GM23338 (cell line): Measurements from ENCODE around the gene PRPF40B. TPM values are rescaled to one million over a fixed set of nuclear protein-coding genes. Genes with fewer than 3 reads are reported as not detected.

Experiments used
- ATAC-seq: fragments of 200-7000 bp; cut with Tn5 transposase; 3 replicates; pipeline ENCODE4 v1.9.1; 2020
- DNase-seq: peaks from one replicate; pipeline ENCODE4 v3.0.0-alpha.2; 2015; ENCODE audit warnings: low spot score
- H2AFZ ChIP-seq: fragments of 200-600 bp; sonication (generic); 2 replicates; pipeline ENCODE4 v1.8.0; 2016; ENCODE audit warnings: antibody characterized with exemption, mild to moderate bottlenecking, moderate library complexity
- H3F3A ChIP-seq: fragments of 200-600 bp; sonication (generic); replicated peaks from 2 replicates; pipeline ENCODE4 v1.8.0; 2017; ENCODE audit warnings: antibody characterized with exemption, mixed run types, low read depth
- H3K27ac ChIP-seq: fragments of 200-600 bp; sonication (generic); 2 replicates; pipeline ENCODE4 v1.6.1; 2016; ENCODE audit warnings: low read depth
- H3K27me3 ChIP-seq: fragments of 200-600 bp; sonication (generic); 2 replicates; pipeline ENCODE4 v1.8.0; 2016; ENCODE audit warnings: mild to moderate bottlenecking, mixed run types, moderate library complexity; ENCODE audit not compliant: insufficient read depth
- H3K36me3 ChIP-seq: fragments of 200-600 bp; sonication (generic); 2 replicates; pipeline ENCODE4 v1.8.0; 2016; ENCODE audit warnings: mild to moderate bottlenecking; ENCODE audit not compliant: insufficient read depth
- H3K4me1 ChIP-seq: fragments of 200-600 bp; sonication (generic); 2 replicates; pipeline ENCODE4 v1.8.0; 2016; ENCODE audit warnings: mild to moderate bottlenecking, moderate library complexity; ENCODE audit not compliant: insufficient read depth
- H3K4me2 ChIP-seq: fragments of 200-600 bp; sonication (generic); 2 replicates; pipeline ENCODE4 v1.7.1; 2017; ENCODE audit warnings: mixed run types
- H3K4me3 ChIP-seq: fragments of 200-600 bp; sonication (generic); 2 replicates; pipeline ENCODE4 v1.6.1; 2016; ENCODE audit warnings: mixed run types
- H3K79me2 ChIP-seq: fragments of 200-600 bp; sonication (generic); replicated peaks from 2 replicates; pipeline ENCODE4 v1.8.0; 2017; ENCODE audit warnings: mild to moderate bottlenecking; ENCODE audit not compliant: insufficient read depth
- H3K9me2 ChIP-seq: fragments of 200-600 bp; sonication (generic); 2 replicates; pipeline ENCODE4 v1.8.0; 2017; ENCODE audit not compliant: insufficient read depth
- H4K20me1 ChIP-seq: fragments of 200-600 bp; sonication (generic); replicated peaks from 2 replicates; pipeline ENCODE4 v1.8.0; 2017; ENCODE audit warnings: mild to moderate bottlenecking; ENCODE audit not compliant: insufficient read depth
- H3K27ac Mint-ChIP-seq: 2 replicates; pipeline ENCODE4 v1.8.0; 2020; ENCODE audit warnings: inconsistent platforms, mild to moderate bottlenecking, moderate library complexity, mixed read lengths
- H3K27me3 Mint-ChIP-seq: 3 replicates; pipeline ENCODE4 v1.8.0; 2022; ENCODE audit warnings: low read depth, mild to moderate bottlenecking, moderate library complexity, mixed read lengths, inconsistent platforms; ENCODE audit not compliant: insufficient read depth, poor library complexity
- H3K36me3 Mint-ChIP-seq: 3 replicates; pipeline ENCODE4 v1.8.0; 2021; ENCODE audit warnings: low read depth, mild to moderate bottlenecking, inconsistent platforms, moderate library complexity, mixed read lengths
- H3K4me1 Mint-ChIP-seq: 3 replicates; pipeline ENCODE4 v1.8.0; 2020; ENCODE audit warnings: mild to moderate bottlenecking, inconsistent platforms, mixed read lengths
- H3K4me3 Mint-ChIP-seq: 3 replicates; pipeline ENCODE4 v1.8.0; 2021; ENCODE audit warnings: moderate library complexity, mild to moderate bottlenecking, inconsistent platforms, mixed read lengths
- H3K9me3 Mint-ChIP-seq: 3 replicates; pipeline ENCODE4 v1.8.0; 2020; ENCODE audit warnings: moderate library complexity, mild to moderate bottlenecking, inconsistent platforms, mixed read lengths
- NANOG ChIP-seq: IDR thresholded peaks from 2 replicates; pipeline ENCODE4 v1.6.1; 2016; ENCODE audit warnings: antibody characterized with exemption, borderline replicate concordance
- POLR2AphosphoS5 ChIP-seq: IDR thresholded peaks from 2 replicates; pipeline ENCODE4 v1.6.1; 2016; ENCODE audit warnings: antibody characterized with exemption, low read depth
- STAT1 ChIP-seq: IDR thresholded peaks from one replicate; pipeline ENCODE4 v1.6.1; 2016; ENCODE audit warnings: antibody characterized with exemption; ENCODE audit not compliant: unreplicated experiment
- polyA plus RNA-seq: library from polyadenylated mRNA; unstranded; fragments of >200 nt; fragmentation: Nextera tagmentation; extraction: Ambion mirVana; gene quantifications from 2 replicates; pipeline ENCODE4 v1.2.1, GENCODE V29; 2016
- total RNA-seq: library from RNA; depleted of rRNA; stranded (reverse); fragments of >200 nt; shearing (Covaris generic); gene quantifications from 2 replicates; pipeline ENCODE4 v1.2.3, GENCODE V29; 2014
- TF ChIP-seq, protein P1 (sequence below): IDR thresholded peaks from 2 replicates; pipeline ENCODE4 v1.6.1; 2016; ENCODE audit warnings: antibody characterized with exemption
- TF ChIP-seq, protein P2 (sequence below): fragments of 250-450 bp; sonication (Bioruptor Pico); IDR thresholded peaks from 2 replicates; pipeline ENCODE4 v1.5.0; 2020; ENCODE audit warnings: mild to moderate bottlenecking, moderate library complexity

Gene PRPF40B
- total and polyA plus RNA-seq, 2 experiments from 2014 or later: 17.9 to 19.0 TPM

DNA sequence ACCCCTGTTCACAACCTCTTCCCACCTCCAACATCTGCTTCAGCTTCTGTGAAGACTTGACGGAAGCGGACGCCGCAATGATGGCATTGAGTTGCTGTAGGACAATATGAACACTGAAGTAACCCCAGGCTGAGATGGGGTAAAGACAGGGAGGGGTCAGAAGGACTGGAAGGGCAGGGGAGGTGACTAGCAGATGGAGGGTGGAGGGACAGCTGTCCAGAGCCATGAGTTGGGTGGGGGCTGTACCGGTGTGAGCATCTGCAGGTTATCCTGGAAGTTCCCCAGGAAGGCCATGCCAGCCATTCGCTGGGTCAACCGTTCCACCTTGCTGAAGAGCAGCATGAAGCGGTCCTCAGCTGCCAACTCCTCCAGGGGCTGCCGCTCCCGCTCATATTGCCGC is 26.1 kb downstream of the PRPF40B start:
- H3K4me3 ChIP-seq: no peak overlapping the region
- peaks cover 13% of the 10 kb centered on the region for H3K36me3 ChIP-seq
- no peaks in the 10 kb centered on the region for H3F3A ChIP-seq
- no peak overlapping the region for H3K27ac Mint-ChIP-seq
- DNase-seq: no peak
- no peaks in the 10 kb centered on the region for H3K9me3 Mint-ChIP-seq
- H2AFZ ChIP-seq: no peak overlapping the region
- no peaks in the 10 kb centered on the region for H3K79me2 ChIP-seq
- no peaks in the 10 kb centered on the region for H3K4me1 ChIP-seq
- ATAC-seq: no peak
- H3K4me1 Mint-ChIP-seq: peaks cover 21% of the 10 kb centered on the region
- no peaks in the 10 kb centered on the region for H3K27me3 ChIP-seq
- no peak overlapping the region for H3K4me2 ChIP-seq
- H3K9me2 ChIP-seq: no peaks in the 10 kb centered on the region
- no peak overlapping the region for H3K4me3 Mint-ChIP-seq
- no peak overlapping the region for H3K27ac ChIP-seq
- peaks cover 74% of the 10 kb centered on the region for H3K36me3 Mint-ChIP-seq
- peaks cover 7% of the 10 kb centered on the region; the same call in 1 of the 2 replicates for H4K20me1 ChIP-seq
- H3K27me3 Mint-ChIP-seq: peaks cover 21% of the 10 kb centered on the region
- TF ChIP-seq, protein P1, sequence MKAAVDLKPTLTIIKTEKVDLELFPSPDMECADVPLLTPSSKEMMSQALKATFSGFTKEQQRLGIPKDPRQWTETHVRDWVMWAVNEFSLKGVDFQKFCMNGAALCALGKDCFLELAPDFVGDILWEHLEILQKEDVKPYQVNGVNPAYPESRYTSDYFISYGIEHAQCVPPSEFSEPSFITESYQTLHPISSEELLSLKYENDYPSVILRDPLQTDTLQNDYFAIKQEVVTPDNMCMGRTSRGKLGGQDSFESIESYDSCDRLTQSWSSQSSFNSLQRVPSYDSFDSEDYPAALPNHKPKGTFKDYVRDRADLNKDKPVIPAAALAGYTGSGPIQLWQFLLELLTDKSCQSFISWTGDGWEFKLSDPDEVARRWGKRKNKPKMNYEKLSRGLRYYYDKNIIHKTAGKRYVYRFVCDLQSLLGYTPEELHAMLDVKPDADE: no peak
- TF ChIP-seq NANOG: no peak
- no peak for TF ChIP-seq POLR2AphosphoS5
- no peak for TF ChIP-seq STAT1
- TF ChIP-seq, protein P2, sequence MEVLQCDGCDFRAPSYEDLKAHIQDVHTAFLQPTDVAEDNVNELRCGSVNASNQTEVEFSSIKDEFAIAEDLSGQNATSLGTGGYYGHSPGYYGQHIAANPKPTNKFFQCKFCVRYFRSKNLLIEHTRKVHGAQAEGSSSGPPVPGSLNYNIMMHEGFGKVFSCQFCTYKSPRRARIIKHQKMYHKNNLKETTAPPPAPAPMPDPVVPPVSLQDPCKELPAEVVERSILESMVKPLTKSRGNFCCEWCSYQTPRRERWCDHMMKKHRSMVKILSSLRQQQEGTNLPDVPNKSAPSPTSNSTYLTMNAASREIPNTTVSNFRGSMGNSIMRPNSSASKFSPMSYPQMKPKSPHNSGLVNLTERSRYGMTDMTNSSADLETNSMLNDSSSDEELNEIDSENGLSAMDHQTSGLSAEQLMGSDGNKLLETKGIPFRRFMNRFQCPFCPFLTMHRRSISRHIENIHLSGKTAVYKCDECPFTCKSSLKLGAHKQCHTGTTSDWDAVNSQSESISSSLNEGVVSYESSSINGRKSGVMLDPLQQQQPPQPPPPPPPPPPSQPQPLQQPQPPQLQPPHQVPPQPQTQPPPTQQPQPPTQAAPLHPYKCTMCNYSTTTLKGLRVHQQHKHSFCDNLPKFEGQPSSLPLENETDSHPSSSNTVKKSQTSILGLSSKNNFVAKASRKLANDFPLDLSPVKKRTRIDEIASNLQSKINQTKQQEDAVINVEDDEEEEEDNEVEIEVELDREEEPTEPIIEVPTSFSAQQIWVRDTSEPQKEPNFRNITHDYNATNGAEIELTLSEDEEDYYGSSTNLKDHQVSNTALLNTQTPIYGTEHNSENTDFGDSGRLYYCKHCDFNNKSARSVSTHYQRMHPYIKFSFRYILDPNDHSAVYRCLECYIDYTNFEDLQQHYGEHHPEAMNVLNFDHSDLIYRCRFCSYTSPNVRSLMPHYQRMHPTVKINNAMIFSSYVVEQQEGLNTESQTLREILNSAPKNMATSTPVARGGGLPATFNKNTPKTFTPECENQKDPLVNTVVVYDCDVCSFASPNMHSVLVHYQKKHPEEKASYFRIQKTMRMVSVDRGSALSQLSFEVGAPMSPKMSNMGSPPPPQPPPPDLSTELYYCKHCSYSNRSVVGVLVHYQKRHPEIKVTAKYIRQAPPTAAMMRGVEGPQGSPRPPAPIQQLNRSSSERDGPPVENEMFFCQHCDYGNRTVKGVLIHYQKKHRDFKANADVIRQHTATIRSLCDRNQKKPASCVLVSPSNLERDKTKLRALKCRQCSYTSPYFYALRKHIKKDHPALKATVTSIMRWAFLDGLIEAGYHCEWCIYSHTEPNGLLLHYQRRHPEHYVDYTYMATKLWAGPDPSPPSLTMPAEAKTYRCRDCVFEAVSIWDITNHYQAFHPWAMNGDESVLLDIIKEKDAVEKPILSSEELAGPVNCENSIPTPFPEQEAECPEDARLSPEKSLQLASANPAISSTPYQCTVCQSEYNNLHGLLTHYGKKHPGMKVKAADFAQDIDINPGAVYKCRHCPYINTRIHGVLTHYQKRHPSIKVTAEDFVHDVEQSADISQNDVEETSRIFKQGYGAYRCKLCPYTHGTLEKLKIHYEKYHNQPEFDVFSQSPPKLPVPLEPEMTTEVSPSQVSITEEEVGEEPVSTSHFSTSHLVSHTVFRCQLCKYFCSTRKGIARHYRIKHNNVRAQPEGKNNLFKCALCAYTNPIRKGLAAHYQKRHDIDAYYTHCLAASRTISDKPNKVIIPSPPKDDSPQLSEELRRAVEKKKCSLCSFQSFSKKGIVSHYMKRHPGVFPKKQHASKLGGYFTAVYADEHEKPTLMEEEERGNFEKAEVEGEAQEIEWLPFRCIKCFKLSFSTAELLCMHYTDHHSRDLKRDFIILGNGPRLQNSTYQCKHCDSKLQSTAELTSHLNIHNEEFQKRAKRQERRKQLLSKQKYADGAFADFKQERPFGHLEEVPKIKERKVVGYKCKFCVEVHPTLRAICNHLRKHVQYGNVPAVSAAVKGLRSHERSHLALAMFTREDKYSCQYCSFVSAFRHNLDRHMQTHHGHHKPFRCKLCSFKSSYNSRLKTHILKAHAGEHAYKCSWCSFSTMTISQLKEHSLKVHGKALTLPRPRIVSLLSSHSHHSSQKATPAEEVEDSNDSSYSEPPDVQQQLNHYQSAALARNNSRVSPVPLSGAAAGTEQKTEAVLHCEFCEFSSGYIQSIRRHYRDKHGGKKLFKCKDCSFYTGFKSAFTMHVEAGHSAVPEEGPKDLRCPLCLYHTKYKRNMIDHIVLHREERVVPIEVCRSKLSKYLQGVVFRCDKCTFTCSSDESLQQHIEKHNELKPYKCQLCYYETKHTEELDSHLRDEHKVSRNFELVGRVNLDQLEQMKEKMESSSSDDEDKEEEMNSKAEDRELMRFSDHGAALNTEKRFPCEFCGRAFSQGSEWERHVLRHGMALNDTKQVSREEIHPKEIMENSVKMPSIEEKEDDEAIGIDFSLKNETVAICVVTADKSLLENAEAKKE (CRISPR knock-in tag): no peak

GRCh38 chr12:49649892-49650291 is 26.5 kb downstream of the PRPF40B start:
- H2AFZ ChIP-seq: no peak overlapping the region
- Mint-ChIP-seq H3K9me3 (no peaks in the 10 kb centered on the region), H3K36me3 (peaks cover 74% of the 10 kb centered on the region)

More at GRCh38 chr12:49649892-49650291, 26.5 kb downstream of the PRPF40B start:
- Histone ChIP-seq H3K9me2 (no peaks in the 10 kb centered on the region), H4K20me1 (peaks cover 7% of the 10 kb centered on the region; the same call in 1 of the 2 replicates), H3K27ac (no peak overlapping the region), H3K36me3 (peaks cover 17% of the 10 kb centered on the region), H3K79me2 (no peaks in the 10 kb centered on the region), H3K27me3 (no peaks in the 10 kb centered on the region), H3F3A (no peaks in the 10 kb centered on the region), H3K4me3 (no peak overlapping the region), H3K4me2 (no peak overlapping the region), H3K4me1 (no peaks in the 10 kb centered on the region)
- DNase-seq (no peak), ATAC-seq (no peak)
- no peak overlapping the region for H3K4me3 Mint-ChIP-seq
- no peak overlapping the region for H3K27ac Mint-ChIP-seq
- TF ChIP-seq STAT1 (no peak), NANOG (no peak)
- TF ChIP-seq, protein P2 (CRISPR knock-in tag): no peak
- peaks cover 18% of the 10 kb centered on the region for H3K4me1 Mint-ChIP-seq
- H3K27me3 Mint-ChIP-seq: peaks cover 17% of the 10 kb centered on the region
